ENCODE data around the gene RPSA. TPM values are rescaled to one million over a fixed set of nuclear protein-coding genes. Genes with fewer than 3 reads are reported as not detected.

RPSA gene
- total RNA-seq, 1 experiment from 2014 or later, result 2,077 TPM

DNA sequence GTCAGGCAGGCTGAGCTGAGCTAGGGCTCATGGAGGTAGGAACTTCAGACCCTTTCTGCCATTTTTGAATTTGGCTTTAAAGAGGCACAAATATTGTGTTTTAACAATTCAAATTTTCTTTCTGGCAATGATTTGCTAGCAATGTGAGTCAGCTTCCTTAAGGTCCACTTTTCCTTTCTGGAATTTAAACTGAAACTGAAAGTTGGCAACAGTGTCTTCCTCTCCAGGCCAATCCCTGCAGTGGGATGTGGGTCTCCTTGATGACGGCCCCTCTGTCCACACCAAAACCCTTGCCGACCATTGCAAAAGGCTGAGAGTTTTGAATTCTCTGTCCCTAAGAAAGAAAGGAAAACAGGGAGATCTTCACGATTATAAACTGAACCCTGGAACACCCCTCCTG is 27.1 kb downstream of the RPSA start:
- Histone ChIP-seq H2AK5ac (ENCODE audit: insufficient read length, low read length) (no peak overlapping the region), H3K4me1 (ENCODE audit: insufficient read depth, low read length) (no peaks in the 10 kb centered on the region), H2BK12ac (ENCODE audit: insufficient read length, low read depth, low read length) (no peak overlapping the region), H2BK120ac (ENCODE audit: low read depth, low read length, poor library complexity, severe bottlenecking) (no peak overlapping the region), H3K56ac (ENCODE audit: insufficient read length, low read depth, low read length) (no peak overlapping the region), H3K9me3 (ENCODE audit: control insufficient read depth, low read depth, low read length) (no peaks in the 10 kb centered on the region), H3K27ac (ENCODE audit: insufficient read length, low read depth, low read length) (no peak overlapping the region), H3K79me1 (ENCODE audit: insufficient read depth, low read depth, low read length, poor library complexity, severe bottlenecking) (no peaks in the 10 kb centered on the region), H2BK20ac (ENCODE audit: low read depth, low read length, poor library complexity, severe bottlenecking) (no peak overlapping the region), H3K23ac (ENCODE audit: insufficient read length, low read depth, low read length) (no peak overlapping the region), H3K79me2 (ENCODE audit: insufficient read depth, low read length) (no peaks in the 10 kb centered on the region), H4K20me1 (ENCODE audit: control insufficient read depth, insufficient read depth, insufficient read length) (no peaks in the 10 kb centered on the region), H4K91ac (ENCODE audit: insufficient read length, low read depth, low read length) (no peak overlapping the region), H4K5ac (ENCODE audit: insufficient read length, low read depth, low read length) (no peak overlapping the region), H2AFZ (ENCODE audit: low read length) (no peak overlapping the region), H4K8ac (replicated peaks; ENCODE audit: insufficient read length, low read depth, low read length) (no peak overlapping the region), H3K14ac (ENCODE audit: insufficient read depth, low read length) (no peak overlapping the region), H2BK5ac (ENCODE audit: insufficient read length, low read length) (no peak overlapping the region), H3K4me2 (ENCODE audit: insufficient read depth, insufficient read length, low read length) (no peak overlapping the region), H3K23me2 (ENCODE audit: insufficient read length, low read depth, low read length, poor library complexity, severe bottlenecking) (no peaks in the 10 kb centered on the region), H3K9ac (ENCODE audit: extremely low read depth, insufficient read length, low read length) (no peak overlapping the region), H2BK15ac (ENCODE audit: low read depth, low read length) (no peak overlapping the region), H3K4ac (ENCODE audit: low read depth, low read length) (no peak overlapping the region), H3K27me3 (ENCODE audit: insufficient read depth, low read length) (no peaks in the 10 kb centered on the region), H3T11ph (ENCODE audit: low read length) (no peak overlapping the region), H3K18ac (ENCODE audit: insufficient read length, low read depth, low read length) (no peak overlapping the region)
- Mint-ChIP-seq H3K4me1 (peaks cover 1 to 4% of the 10 kb centered on the region in 2 experiments; a peak in 3 of 4 replicates), H3K9me3 (no peaks in the 10 kb centered on the region), H3K27me3 (ENCODE audit: low read depth) (peaks cover 6% of the 10 kb centered on the region), H3K36me3 (ENCODE audit: insufficient read depth in 1 of 3, low read depth in 3 of 3) (no peaks in the 10 kb centered on the region), H3K27ac (no peak overlapping the region), H3K4me3 (no peak overlapping the region)
- TF ChIP-seq, protein P1, sequence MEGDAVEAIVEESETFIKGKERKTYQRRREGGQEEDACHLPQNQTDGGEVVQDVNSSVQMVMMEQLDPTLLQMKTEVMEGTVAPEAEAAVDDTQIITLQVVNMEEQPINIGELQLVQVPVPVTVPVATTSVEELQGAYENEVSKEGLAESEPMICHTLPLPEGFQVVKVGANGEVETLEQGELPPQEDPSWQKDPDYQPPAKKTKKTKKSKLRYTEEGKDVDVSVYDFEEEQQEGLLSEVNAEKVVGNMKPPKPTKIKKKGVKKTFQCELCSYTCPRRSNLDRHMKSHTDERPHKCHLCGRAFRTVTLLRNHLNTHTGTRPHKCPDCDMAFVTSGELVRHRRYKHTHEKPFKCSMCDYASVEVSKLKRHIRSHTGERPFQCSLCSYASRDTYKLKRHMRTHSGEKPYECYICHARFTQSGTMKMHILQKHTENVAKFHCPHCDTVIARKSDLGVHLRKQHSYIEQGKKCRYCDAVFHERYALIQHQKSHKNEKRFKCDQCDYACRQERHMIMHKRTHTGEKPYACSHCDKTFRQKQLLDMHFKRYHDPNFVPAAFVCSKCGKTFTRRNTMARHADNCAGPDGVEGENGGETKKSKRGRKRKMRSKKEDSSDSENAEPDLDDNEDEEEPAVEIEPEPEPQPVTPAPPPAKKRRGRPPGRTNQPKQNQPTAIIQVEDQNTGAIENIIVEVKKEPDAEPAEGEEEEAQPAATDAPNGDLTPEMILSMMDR (conservative IDR thresholded peaks at IDR 0.05), result no peak
- no peak for DNase-seq
- no CpG with 5 or more reads among the region's 3 CpGs for WGBS (ENCODE audit: extremely low coverage, insufficient read length, low lambda C conversion rate)
